PC-3 (cell line): ENCODE results near the gene GALNT10.

ENCODE experiments used
- CTCF ChIP-seq: fragments of 300-600 bp; sonication (generic); conservative IDR thresholded peaks from 2 replicates; pipeline ENCODE4 v1.5.1; 2017; ENCODE audit warnings: antibody characterized with exemption, low read depth, mild to moderate bottlenecking, low read length
- EZH2 ChIP-seq: fragments of 300-600 bp; sonication (generic); IDR thresholded peaks from one replicate; pipeline ENCODE4 v1.6.1; 2017; ENCODE audit warnings: antibody characterized with exemption, mild to moderate bottlenecking, low read length; ENCODE audit not compliant: unreplicated experiment
- EZH2phosphoT487 ChIP-seq: fragments of 300-600 bp; sonication (generic); IDR thresholded peaks from 2 replicates; pipeline ENCODE4 v1.6.1; 2018; ENCODE audit warnings: mild to moderate bottlenecking, antibody characterized with exemption, low read length, borderline replicate concordance

DNA sequence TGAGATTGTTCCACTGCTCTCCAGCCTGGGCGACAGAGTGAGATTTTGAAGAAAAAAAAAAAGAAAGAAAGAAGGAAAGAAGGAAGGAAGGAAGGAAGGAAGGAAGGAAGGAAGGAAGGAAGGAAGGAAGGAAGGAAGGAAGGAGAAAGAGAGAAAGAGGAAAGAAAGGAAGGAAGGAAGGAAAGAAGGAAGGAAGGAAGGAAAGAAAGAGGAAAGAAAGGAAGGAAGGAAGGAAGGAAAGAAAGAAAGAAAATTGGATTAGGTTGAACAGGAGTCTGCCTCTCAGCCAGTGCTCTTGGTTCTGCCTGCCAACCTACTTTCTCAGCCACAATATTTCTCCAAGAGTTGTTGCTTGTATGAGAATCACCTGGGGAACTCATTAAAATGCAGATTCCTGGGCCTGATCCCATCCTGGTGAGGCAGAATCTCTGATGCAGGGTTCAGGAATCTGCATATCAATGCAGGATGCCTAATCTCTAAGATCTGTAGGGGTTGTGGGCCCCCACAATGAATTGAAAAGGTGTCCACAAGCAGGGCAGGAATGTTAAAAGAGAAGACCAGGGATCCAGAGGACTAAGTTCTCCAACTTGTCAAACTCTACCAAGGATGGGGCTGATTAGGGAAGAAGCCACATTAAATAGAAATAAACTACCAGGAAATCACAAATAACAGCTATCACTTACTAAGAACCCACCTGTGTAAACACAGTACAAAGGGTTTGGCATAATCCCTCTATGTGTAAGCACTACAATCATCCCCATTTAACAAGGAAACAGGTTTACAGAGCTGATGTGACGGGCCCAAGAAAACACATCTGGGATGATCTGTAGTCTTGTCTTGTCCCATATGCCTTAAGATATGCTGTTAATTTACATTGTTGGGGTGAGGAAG is 23.4 kb upstream of the GALNT10 start:
- TF ChIP-seq EZH2phosphoT487 (no peak), CTCF (no peak), EZH2 (no peak)
